Measurements from ENCODE around the gene NHLH1. TPM values are rescaled to one million over a fixed set of nuclear protein-coding genes. Genes with fewer than 3 reads are reported as not detected.

Gene NHLH1
- total RNA-seq, 1 experiment from 2014 or later: 1.6 TPM

GRCh38 chr1:160409486-160409885 lies 42.6 kb downstream of the NHLH1 start:
- no peak for DNase-seq
- Mint-ChIP-seq H3K36me3 (ENCODE audit: insufficient read depth, unreplicated experiment) (no peaks in the 10 kb centered on the region), H3K9me3 (ENCODE audit: low read depth, unreplicated experiment) (no peaks in the 10 kb centered on the region), H3K27me3 (ENCODE audit: unreplicated experiment) (peaks cover 50% of the 10 kb centered on the region), H3K27ac (ENCODE audit: unreplicated experiment) (no peak overlapping the region), H3K4me1 (ENCODE audit: low read depth, unreplicated experiment) (peaks cover 11% of the 10 kb centered on the region), H3K4me3 (ENCODE audit: low read depth, unreplicated experiment) (no peak overlapping the region)
- TF ChIP-seq, protein P1, sequence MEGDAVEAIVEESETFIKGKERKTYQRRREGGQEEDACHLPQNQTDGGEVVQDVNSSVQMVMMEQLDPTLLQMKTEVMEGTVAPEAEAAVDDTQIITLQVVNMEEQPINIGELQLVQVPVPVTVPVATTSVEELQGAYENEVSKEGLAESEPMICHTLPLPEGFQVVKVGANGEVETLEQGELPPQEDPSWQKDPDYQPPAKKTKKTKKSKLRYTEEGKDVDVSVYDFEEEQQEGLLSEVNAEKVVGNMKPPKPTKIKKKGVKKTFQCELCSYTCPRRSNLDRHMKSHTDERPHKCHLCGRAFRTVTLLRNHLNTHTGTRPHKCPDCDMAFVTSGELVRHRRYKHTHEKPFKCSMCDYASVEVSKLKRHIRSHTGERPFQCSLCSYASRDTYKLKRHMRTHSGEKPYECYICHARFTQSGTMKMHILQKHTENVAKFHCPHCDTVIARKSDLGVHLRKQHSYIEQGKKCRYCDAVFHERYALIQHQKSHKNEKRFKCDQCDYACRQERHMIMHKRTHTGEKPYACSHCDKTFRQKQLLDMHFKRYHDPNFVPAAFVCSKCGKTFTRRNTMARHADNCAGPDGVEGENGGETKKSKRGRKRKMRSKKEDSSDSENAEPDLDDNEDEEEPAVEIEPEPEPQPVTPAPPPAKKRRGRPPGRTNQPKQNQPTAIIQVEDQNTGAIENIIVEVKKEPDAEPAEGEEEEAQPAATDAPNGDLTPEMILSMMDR (IDR thresholded peaks at IDR 0.05; ENCODE audit: unreplicated experiment): no peak
- CTCF ChIA-PET: interaction anchor here (0.5 to 1.6 kb wide), 2 partner anchors 19 to 27 kb away, joined by 3 to 4 read pairs; no protein-coding TSS in a partner anchor
- no TSS peak for BruUV-seq (replicated peaks)
- intact Hi-C loops (cut with micrococcal nuclease; ENCODE audit: unreplicated experiment): no loop called here

GRCh38 chr1:160410406-160411005 lies 43.6 kb downstream of the NHLH1 start:
- intact Hi-C loops (cut with micrococcal nuclease; ENCODE audit: unreplicated experiment): loop anchor here (10.0 kb wide), 1 partner anchor 306 kb away; no protein-coding TSS in a partner anchor
- H3K27me3 Mint-ChIP-seq (ENCODE audit: unreplicated experiment): peaks cover 47% of the 10 kb centered on the region
- BruUV-seq (replicated peaks): no TSS peak
- peaks cover 11% of the 10 kb centered on the region for H3K4me1 Mint-ChIP-seq (ENCODE audit: low read depth, unreplicated experiment)
- CTCF ChIA-PET: no interaction called here
- no peaks in the 10 kb centered on the region for H3K9me3 Mint-ChIP-seq (ENCODE audit: low read depth, unreplicated experiment)
- H3K27ac Mint-ChIP-seq (ENCODE audit: unreplicated experiment): no peak overlapping the region
- no peak overlapping the region for H3K4me3 Mint-ChIP-seq (ENCODE audit: low read depth, unreplicated experiment)
- TF ChIP-seq, protein P1 (IDR thresholded peaks at IDR 0.05; ENCODE audit: unreplicated experiment): no peak
- H3K36me3 Mint-ChIP-seq (ENCODE audit: insufficient read depth, unreplicated experiment): no peaks in the 10 kb centered on the region
- no peak for DNase-seq

DNA sequence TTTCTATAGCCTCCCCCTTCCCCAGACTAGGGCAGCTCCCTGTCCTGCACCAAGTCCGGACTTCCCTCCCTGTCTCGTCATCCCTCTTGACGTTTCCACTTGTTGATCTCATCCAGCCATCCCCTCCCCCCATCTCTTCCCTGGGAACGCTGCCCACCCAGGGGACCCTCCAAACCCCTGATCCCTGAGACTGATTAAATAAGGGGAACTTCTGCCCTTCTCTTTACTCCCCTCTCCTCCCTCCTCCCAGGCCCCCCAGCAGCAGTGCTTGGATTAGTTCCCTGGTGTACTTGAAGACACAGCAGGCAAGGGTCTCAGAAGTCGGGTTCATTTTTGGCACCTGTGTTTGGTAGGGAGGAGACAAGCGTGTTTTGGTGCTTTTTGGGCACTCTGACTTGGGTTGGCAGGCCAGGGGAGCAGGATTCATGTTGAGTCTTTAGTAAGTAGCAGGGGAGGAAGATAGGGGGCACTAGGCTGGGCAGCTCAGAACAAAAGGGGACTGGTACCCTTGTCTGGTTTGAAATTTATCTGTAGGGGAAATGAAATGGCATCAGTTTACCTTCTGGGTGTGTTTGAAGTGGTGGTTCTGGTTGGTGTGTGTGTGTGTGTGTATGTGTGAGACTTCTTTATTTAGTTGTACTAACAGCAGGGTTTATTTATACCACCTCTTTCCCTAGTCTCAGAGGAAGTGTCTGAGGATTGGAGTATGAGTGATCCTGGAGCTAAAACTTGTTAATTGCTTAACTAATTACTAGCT lies 44.6 kb downstream of the NHLH1 start:
- Mint-ChIP-seq H3K27me3 (ENCODE audit: unreplicated experiment) (peaks cover 43% of the 10 kb centered on the region), H3K36me3 (ENCODE audit: insufficient read depth, unreplicated experiment) (no peaks in the 10 kb centered on the region), H3K4me1 (ENCODE audit: low read depth, unreplicated experiment) (peaks cover 11% of the 10 kb centered on the region), H3K4me3 (ENCODE audit: low read depth, unreplicated experiment) (no peak overlapping the region), H3K9me3 (ENCODE audit: low read depth, unreplicated experiment) (no peaks in the 10 kb centered on the region), H3K27ac (ENCODE audit: unreplicated experiment) (no peak overlapping the region)
- CTCF ChIA-PET: no interaction called here
- BruUV-seq (replicated peaks): no TSS peak
- TF ChIP-seq, protein P1 (IDR thresholded peaks at IDR 0.05; ENCODE audit: unreplicated experiment): no peak
- no peak for DNase-seq
- intact Hi-C loops (cut with micrococcal nuclease; ENCODE audit: unreplicated experiment): loop anchor here (10.0 kb wide), 1 partner anchor 307 kb away; no protein-coding TSS in a partner anchor

DNA sequence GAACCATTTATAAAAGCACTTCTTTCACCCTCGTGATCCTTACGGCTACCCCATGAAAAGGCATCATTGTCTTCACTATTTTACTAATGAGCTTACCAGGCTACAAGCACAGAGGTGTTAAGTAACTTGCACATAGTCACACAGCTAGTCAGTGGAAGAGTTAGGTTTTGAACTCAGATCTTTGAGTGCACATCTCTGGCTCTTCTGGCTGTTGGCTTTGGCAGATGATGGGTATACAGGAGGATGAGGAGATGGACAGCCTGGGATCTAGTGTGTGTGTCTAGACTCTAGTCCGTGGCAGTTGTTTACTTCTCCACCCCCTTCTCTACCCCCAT lies 45.1 kb downstream of the NHLH1 start:
- H3K27ac Mint-ChIP-seq (ENCODE audit: unreplicated experiment): no peak overlapping the region
- BruUV-seq (replicated peaks): no TSS peak
- no peak overlapping the region for H3K4me3 Mint-ChIP-seq (ENCODE audit: low read depth, unreplicated experiment)
- DNase-seq: no peak
- TF ChIP-seq, protein P1 (IDR thresholded peaks at IDR 0.05; ENCODE audit: unreplicated experiment): no peak
- H3K9me3 Mint-ChIP-seq (ENCODE audit: low read depth, unreplicated experiment): no peaks in the 10 kb centered on the region
- H3K36me3 Mint-ChIP-seq (ENCODE audit: insufficient read depth, unreplicated experiment): no peaks in the 10 kb centered on the region
- peaks cover 48% of the 10 kb centered on the region for H3K27me3 Mint-ChIP-seq (ENCODE audit: unreplicated experiment)
- CTCF ChIA-PET: no interaction called here
- intact Hi-C loops (cut with micrococcal nuclease; ENCODE audit: unreplicated experiment): loop anchor here (10.0 kb wide), 1 partner anchor 307 kb away; no protein-coding TSS in a partner anchor
- peaks cover 11% of the 10 kb centered on the region for H3K4me1 Mint-ChIP-seq (ENCODE audit: low read depth, unreplicated experiment)
